ENCODE results near the gene RPRML. TPM values are rescaled to one million over a fixed set of nuclear protein-coding genes. Genes with fewer than 3 reads are reported as not detected.
"Not testable (repeated sequence)": the region's sequence is repeated elsewhere in the genome, so short reads cannot be mapped to it uniquely, and the experiment has no call there.

The RPRML gene
- total RNA-seq, 2 donors from 2014 or later, result 1.3 TPM; not detected in 1

GRCh38 chr17:47004906-47005305, 25.9 kb upstream of the RPRML start:
- H3K4me3 ChIP-seq, result no peak overlapping the region
- WGBS, 2 donors, result 78 to 81% methylated on average over 1 of the region's 1 CpG
- intact Hi-C loops (cut with DNase I), result no loop called here
- H3K9me3 ChIP-seq, result no peaks in the 10 kb centered on the region
- H3K27me3 ChIP-seq, result no peaks in the 10 kb centered on the region
- ATAC-seq (no peak), DNase-seq (no peak)
- H3K27ac ChIP-seq, result no peak overlapping the region
- H3K4me1 ChIP-seq, result no peaks in the 10 kb centered on the region
- H3K36me3 ChIP-seq (replicated peaks in 1 of 2; ENCODE audit: insufficient read depth in 1 of 2, low read depth in 2 of 2), result no peaks in the 10 kb centered on the region
- TF ChIP-seq, protein P1, sequence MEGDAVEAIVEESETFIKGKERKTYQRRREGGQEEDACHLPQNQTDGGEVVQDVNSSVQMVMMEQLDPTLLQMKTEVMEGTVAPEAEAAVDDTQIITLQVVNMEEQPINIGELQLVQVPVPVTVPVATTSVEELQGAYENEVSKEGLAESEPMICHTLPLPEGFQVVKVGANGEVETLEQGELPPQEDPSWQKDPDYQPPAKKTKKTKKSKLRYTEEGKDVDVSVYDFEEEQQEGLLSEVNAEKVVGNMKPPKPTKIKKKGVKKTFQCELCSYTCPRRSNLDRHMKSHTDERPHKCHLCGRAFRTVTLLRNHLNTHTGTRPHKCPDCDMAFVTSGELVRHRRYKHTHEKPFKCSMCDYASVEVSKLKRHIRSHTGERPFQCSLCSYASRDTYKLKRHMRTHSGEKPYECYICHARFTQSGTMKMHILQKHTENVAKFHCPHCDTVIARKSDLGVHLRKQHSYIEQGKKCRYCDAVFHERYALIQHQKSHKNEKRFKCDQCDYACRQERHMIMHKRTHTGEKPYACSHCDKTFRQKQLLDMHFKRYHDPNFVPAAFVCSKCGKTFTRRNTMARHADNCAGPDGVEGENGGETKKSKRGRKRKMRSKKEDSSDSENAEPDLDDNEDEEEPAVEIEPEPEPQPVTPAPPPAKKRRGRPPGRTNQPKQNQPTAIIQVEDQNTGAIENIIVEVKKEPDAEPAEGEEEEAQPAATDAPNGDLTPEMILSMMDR (IDR thresholded peaks at IDR 0.05), result no peak
- TF ChIP-seq POLR2A (IDR thresholded peaks at IDR 0.05), result no peak

DNA sequence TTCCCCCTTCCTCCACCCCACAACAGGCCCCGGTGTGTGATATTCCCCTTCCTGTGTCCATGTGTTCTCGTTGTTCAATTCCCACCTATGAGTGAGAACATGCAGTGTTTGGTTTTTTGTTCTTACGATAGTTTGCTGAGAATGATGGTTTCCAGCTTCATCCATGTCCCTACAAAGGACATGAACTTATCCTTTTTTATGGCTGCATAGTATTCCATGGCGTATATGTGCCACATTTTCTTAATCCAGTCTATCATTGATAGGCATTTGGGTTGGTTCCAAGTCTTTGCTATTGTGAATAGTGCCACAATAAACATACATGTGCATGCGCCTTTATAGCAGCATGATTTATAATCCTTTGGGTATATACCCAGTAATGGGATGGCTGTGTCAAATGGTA, 24.8 kb upstream of the RPRML start:
- H3K4me1 ChIP-seq; H3K27me3 ChIP-seq; H3K9me3 ChIP-seq; H3K27ac ChIP-seq; H3K4me3 ChIP-seq; DNase-seq; H3K36me3 ChIP-seq (replicated peaks in 1 of 2; ENCODE audit: insufficient read depth in 1 of 2, low read depth in 2 of 2); ATAC-seq; intact Hi-C loops (cut with DNase I): not testable (repeated sequence)
- WGBS, 2 donors, result 90 to 92% methylated on average over 5 of the region's 5 CpGs

GRCh38 chr17:46995841-46996571, 17.0 kb upstream of the RPRML start:
- Histone ChIP-seq H3K4me1 (no peaks in the 10 kb centered on the region), H3K36me3 (replicated peaks in 1 of 2; ENCODE audit: insufficient read depth in 1 of 2, low read depth in 2 of 2) (no peaks in the 10 kb centered on the region), H3K9me3 (no peaks in the 10 kb centered on the region), H3K27me3 (no peaks in the 10 kb centered on the region), H3K4me3 (no peak overlapping the region), H3K27ac (no peak overlapping the region)
- intact Hi-C loops (cut with DNase I), result no loop called here
- no peak for DNase-seq
- whole genome bisulfite sequencing, 2 donors, result 58 to 72% methylated on average over 3 to 4 of the region's 4 CpGs
- ATAC-seq, result no peak
- no peak for TF ChIP-seq POLR2A (IDR thresholded peaks at IDR 0.05)
- TF ChIP-seq, protein P1 (IDR thresholded peaks at IDR 0.05), result no peak

DNA sequence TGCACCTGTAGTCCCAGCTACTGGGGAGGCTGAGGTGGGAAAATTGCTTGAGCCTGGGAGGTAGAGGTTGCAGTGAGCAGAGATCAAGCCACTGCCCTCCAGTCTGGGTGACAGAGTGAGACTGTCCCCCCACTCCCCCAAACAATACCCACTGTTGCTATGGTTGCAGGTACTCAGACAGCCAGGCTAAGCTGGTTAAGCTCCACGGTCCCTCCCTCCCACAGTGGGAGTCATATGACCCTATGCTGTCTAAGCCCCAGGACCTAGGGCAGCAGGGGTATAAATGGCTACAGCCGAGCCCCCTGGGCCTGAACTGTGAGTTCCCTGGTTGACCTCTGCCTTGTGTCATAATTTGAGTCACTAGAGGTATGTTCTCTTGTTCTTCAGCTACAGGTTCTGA, 15.9 kb upstream of the RPRML start:
- 70 to 94% methylated on average over 2 of the region's 2 CpGs for WGBS, 2 donors
- H3K4me1 ChIP-seq, result no peaks in the 10 kb centered on the region
- H3K27ac ChIP-seq, result no peak overlapping the region
- intact Hi-C loops (cut with DNase I), result no loop called here
- H3K36me3 ChIP-seq (replicated peaks in 1 of 2; ENCODE audit: insufficient read depth in 1 of 2, low read depth in 2 of 2), result no peaks in the 10 kb centered on the region
- no peak overlapping the region for H3K4me3 ChIP-seq
- DNase-seq (no peak), ATAC-seq (no peak)
- no peaks in the 10 kb centered on the region for H3K27me3 ChIP-seq
- TF ChIP-seq POLR2A (IDR thresholded peaks at IDR 0.05), result no peak
- TF ChIP-seq, protein P1 (IDR thresholded peaks at IDR 0.05), result no peak
- no peaks in the 10 kb centered on the region for H3K9me3 ChIP-seq

GRCh38 chr17:46991617-46992016, 12.6 kb upstream of the RPRML start:
- no peaks in the 10 kb centered on the region for H3K36me3 ChIP-seq (replicated peaks in 1 of 2; ENCODE audit: insufficient read depth in 1 of 2, low read depth in 2 of 2)
- H3K4me3 ChIP-seq, result no peak overlapping the region
- H3K27ac ChIP-seq, result no peak overlapping the region
- no peaks in the 10 kb centered on the region for H3K27me3 ChIP-seq
- DNase-seq, result no peak
- intact Hi-C loops (cut with DNase I), result no loop called here
- H3K4me1 ChIP-seq, result no peaks in the 10 kb centered on the region
- ATAC-seq, result no peak
- H3K9me3 ChIP-seq, result no peaks in the 10 kb centered on the region
- no peak for TF ChIP-seq POLR2A (IDR thresholded peaks at IDR 0.05)
- TF ChIP-seq, protein P1 (IDR thresholded peaks at IDR 0.05), result no peak
- 74 to 81% methylated on average over 1 of the region's 1 CpG for WGBS, 2 donors
